ENCODE data around the gene RETREG3.

DNA sequence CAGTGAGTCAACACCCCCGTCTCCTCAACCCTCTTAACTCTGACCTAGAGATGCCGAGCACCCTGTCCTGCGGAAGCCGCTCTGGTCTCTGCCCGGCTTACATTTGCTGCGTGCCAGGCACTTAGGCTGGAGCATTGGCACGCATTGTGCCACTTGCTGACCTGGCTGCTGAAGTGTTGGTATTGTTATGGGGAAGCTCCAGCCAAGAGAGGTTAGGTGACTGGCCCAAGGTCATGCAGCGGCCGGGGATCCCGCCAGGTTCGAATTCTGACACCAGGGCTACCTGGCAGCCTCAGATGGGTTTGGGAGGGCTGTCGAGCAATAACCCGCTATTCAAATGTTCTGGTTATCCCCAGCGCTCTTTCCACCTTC, 61.5 kb downstream of the RETREG3 start:
- TF ChIP-seq, protein P1, sequence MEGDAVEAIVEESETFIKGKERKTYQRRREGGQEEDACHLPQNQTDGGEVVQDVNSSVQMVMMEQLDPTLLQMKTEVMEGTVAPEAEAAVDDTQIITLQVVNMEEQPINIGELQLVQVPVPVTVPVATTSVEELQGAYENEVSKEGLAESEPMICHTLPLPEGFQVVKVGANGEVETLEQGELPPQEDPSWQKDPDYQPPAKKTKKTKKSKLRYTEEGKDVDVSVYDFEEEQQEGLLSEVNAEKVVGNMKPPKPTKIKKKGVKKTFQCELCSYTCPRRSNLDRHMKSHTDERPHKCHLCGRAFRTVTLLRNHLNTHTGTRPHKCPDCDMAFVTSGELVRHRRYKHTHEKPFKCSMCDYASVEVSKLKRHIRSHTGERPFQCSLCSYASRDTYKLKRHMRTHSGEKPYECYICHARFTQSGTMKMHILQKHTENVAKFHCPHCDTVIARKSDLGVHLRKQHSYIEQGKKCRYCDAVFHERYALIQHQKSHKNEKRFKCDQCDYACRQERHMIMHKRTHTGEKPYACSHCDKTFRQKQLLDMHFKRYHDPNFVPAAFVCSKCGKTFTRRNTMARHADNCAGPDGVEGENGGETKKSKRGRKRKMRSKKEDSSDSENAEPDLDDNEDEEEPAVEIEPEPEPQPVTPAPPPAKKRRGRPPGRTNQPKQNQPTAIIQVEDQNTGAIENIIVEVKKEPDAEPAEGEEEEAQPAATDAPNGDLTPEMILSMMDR (IDR thresholded peaks at IDR 0.05; ENCODE audit: poor library complexity, severe bottlenecking) = no peak
- TF ChIP-seq EP300 (conservative IDR thresholded peaks at IDR 0.05; ENCODE audit: poor library complexity, severe bottlenecking) = no peak
- no peak for TF ChIP-seq RAD21 (conservative IDR thresholded peaks at IDR 0.05)
- TF ChIP-seq POLR2AphosphoS5 (IDR thresholded peaks at IDR 0.05) = no peak
- TF ChIP-seq SMC3 (conservative IDR thresholded peaks at IDR 0.05; ENCODE audit: poor library complexity) = no peak

Data from neural cell (in vitro differentiated cells).